Placental epithelial cell (primary cell): ENCODE results near the gene HBA2. TPM values are rescaled to one million over a fixed set of nuclear protein-coding genes. Genes with fewer than 3 reads are reported as not detected.

Experiments used
- small RNA-seq: library from RNA; depleted of rRNA; stranded (forward); fragments of <200 nt; gene quantifications from one replicate; pipeline ENCODE3, GENCODE V24; 2012
- total RNA-seq: library from RNA; depleted of rRNA; stranded (reverse); fragments of >200 nt; gene quantifications from 2 replicates; pipeline ENCODE4 v1.2.3, GENCODE V29; 2012

Gene HBA2
- not detected in 2 replicates for total RNA-seq

GRCh38 chr16:172374-172941 is at the start of gene HBA2:
Gene HBA2, plus strand, starts transcription at chr16:172876. Its CDS starts 37 bp downstream, at chr16:172913.

GRCh38 chr16:152141-153128 is 20.2 kb upstream of the HBA2 start, which contains the start of gene HBZ:
Gene HBZ, plus strand, starts transcription at chr16:152644. Its CDS starts 266 bp downstream, at chr16:152910.

GRCh38 chr16:165539-166374 is 6.9 kb upstream of the HBA2 start, which contains the start of gene HBM:
Gene HBM, plus strand, starts transcription at chr16:165978. Its CDS starts 20 bp downstream, at chr16:165998.

GRCh38 chr16:176477-177382 is 4.1 kb downstream of the HBA2 start, which contains the start of gene HBA1:
Gene HBA1, plus strand, starts transcription at chr16:176680. Its CDS starts 37 bp downstream, at chr16:176717.

GRCh38 chr16:180101-180675 is 7.5 kb downstream of the HBA2 start, which contains the start of gene HBQ1:
Gene HBQ1, plus strand, starts transcription at chr16:180459. Its CDS starts 28 bp downstream, at chr16:180487.

Small RNA genes within 50 kb of the gene (small RNA-seq; reads per million reads assigned to genes)
- gene RF00019, result not detected

Other genes starting within 250 kb of the HBA2 start
- gene POLR3K, start 119.3 kb upstream of the HBA2 start, total RNA-seq, result 1.2 and 2.1 TPM in 2 replicates
- gene SNRNP25, start 119.0 kb upstream of the HBA2 start, total RNA-seq, result 13.7 and 27.8 TPM in 2 replicates
- 41.8 and 43.2 TPM in 2 replicates for gene RHBDF1, start 100.2 kb upstream of the HBA2 start, total RNA-seq
- 161 and 204 TPM in 2 replicates for gene MPG, start 94.7 kb upstream of the HBA2 start, total RNA-seq
- 10.5 and 14.1 TPM in 2 replicates for gene NPRL3, start 34.2 kb upstream of the HBA2 start, total RNA-seq
- not detected in 2 replicates for gene HBZ, start 20.2 kb upstream of the HBA2 start, total RNA-seq
- gene HBM, start 6.9 kb upstream of the HBA2 start, total RNA-seq, result not detected in 2 replicates
- gene HBA1, start 3.8 kb downstream of the HBA2 start, total RNA-seq, result not detected in 2 replicates
- not detected in 2 replicates for gene HBQ1, start 7.6 kb downstream of the HBA2 start, total RNA-seq
- 35.5 and 52.6 TPM in 2 replicates for gene LUC7L, start 56.6 kb downstream of the HBA2 start, total RNA-seq
- gene FAM234A, start 61.9 kb downstream of the HBA2 start, total RNA-seq, result 59.7 and 67.1 TPM in 2 replicates
- not detected in 2 replicates for gene RGS11, start 103.1 kb downstream of the HBA2 start, total RNA-seq
- gene ARHGDIG, start 107.7 kb downstream of the HBA2 start, total RNA-seq, result not detected in 2 replicates
- not detected in 2 replicates for gene PDIA2, start 110.3 kb downstream of the HBA2 start, total RNA-seq
- gene AXIN1, start 179.8 kb downstream of the HBA2 start, total RNA-seq, result 20.9 and 28.7 TPM in 2 replicates
- gene MRPL28, start 197.7 kb downstream of the HBA2 start, total RNA-seq, result 45.5 and 89.7 TPM in 2 replicates
- gene PGAP6, start 209.1 kb downstream of the HBA2 start, total RNA-seq, result 38.1 and 67.2 TPM in 2 replicates
- gene NME4, start 224.3 kb downstream of the HBA2 start, total RNA-seq, result 109 and 129 TPM in 2 replicates
- gene DECR2, start 229.0 kb downstream of the HBA2 start, total RNA-seq, result 9.0 and 14.5 TPM in 2 replicates